GM23248 (cell line): ENCODE results near the gene FADS3. TPM values are rescaled to one million over a fixed set of nuclear protein-coding genes. Genes with fewer than 3 reads are reported as not detected.

Source experiments
- DNase-seq: peaks from one replicate; pipeline ENCODE4 v3.0.0-alpha.2; 2015
- H2AFZ ChIP-seq: fragments of 200-600 bp; sonication (generic); 2 replicates; pipeline ENCODE4 v1.6.1; 2016; ENCODE audit warnings: antibody characterized with exemption
- H3F3A ChIP-seq: fragments of 200-600 bp; sonication (generic); 2 replicates; pipeline ENCODE4 v1.6.1; 2016; ENCODE audit warnings: mild to moderate bottlenecking, antibody characterized with exemption, mixed run types; ENCODE audit not compliant: insufficient read depth
- H3K27ac ChIP-seq: fragments of 200-600 bp; sonication (generic); 2 replicates; pipeline ENCODE4 v1.5.1; 2016; ENCODE audit warnings: mild to moderate bottlenecking
- H3K27me3 ChIP-seq: fragments of 200-600 bp; sonication (generic); replicated peaks from 2 replicates; pipeline ENCODE4 v1.6.1; 2016; ENCODE audit warnings: mild to moderate bottlenecking; ENCODE audit not compliant: insufficient read depth
- H3K36me3 ChIP-seq: fragments of 200-600 bp; sonication (generic); 2 replicates; pipeline ENCODE4 v1.6.1; 2016; ENCODE audit warnings: low read depth, mild to moderate bottlenecking
- H3K4me1 ChIP-seq: fragments of 200-600 bp; sonication (generic); 2 replicates; pipeline ENCODE4 v1.6.1; 2016; ENCODE audit warnings: mild to moderate bottlenecking; ENCODE audit not compliant: insufficient read depth
- H3K4me2 ChIP-seq: fragments of 200-600 bp; sonication (generic); one replicate; pipeline ENCODE4 v1.6.1; 2016; ENCODE audit warnings: mild to moderate bottlenecking; ENCODE audit not compliant: unreplicated experiment
- H3K4me3 ChIP-seq: fragments of 200-600 bp; sonication (generic); 2 replicates; pipeline ENCODE4 v1.5.1; 2016; ENCODE audit warnings: mild to moderate bottlenecking
- H3K79me2 ChIP-seq: fragments of 200-600 bp; sonication (generic); 2 replicates; pipeline ENCODE4 v1.6.1; 2016; ENCODE audit warnings: mild to moderate bottlenecking; ENCODE audit not compliant: insufficient read depth
- H3K9ac ChIP-seq: fragments of 200-600 bp; sonication (generic); 2 replicates; pipeline ENCODE4 v1.6.1; 2016; ENCODE audit warnings: mild to moderate bottlenecking
- H3K9me2 ChIP-seq: fragments of 200-600 bp; sonication (generic); 2 replicates; pipeline ENCODE4 v1.6.1; 2016; ENCODE audit warnings: mixed run types, mild to moderate bottlenecking, moderate library complexity; ENCODE audit not compliant: insufficient read depth
- H3K9me3 ChIP-seq: fragments of 200-600 bp; sonication (generic); one replicate; pipeline ENCODE4 v1.6.1; 2017; ENCODE audit warnings: low read depth
- H4K20me1 ChIP-seq: fragments of 200-600 bp; sonication (generic); 2 replicates; pipeline ENCODE4 v1.6.0; 2016; ENCODE audit not compliant: insufficient read depth
- EZH2 ChIP-seq: fragments of 200-600 bp; sonication (generic); IDR thresholded peaks from 2 replicates; pipeline ENCODE4 v1.6.1; 2018; ENCODE audit warnings: antibody characterized with exemption, mild to moderate bottlenecking; ENCODE audit not compliant: insufficient read depth, poor library complexity, severe bottlenecking
- EZH2phosphoT487 ChIP-seq: fragments of 200-600 bp; sonication (generic); IDR thresholded peaks from 2 replicates; pipeline ENCODE4 v1.6.1; 2018; ENCODE audit warnings: antibody characterized with exemption, moderate library complexity, mild to moderate bottlenecking, low read depth; ENCODE audit not compliant: insufficient read depth
- WGBS, 2 experiments: methylation state at CpG; one replicate each; pipeline ENCODE4 v1.1.6; 2015 to 2017; ENCODE audit warnings: low lambda C conversion rate in 2 of 2, low coverage in 1 of 2; ENCODE audit errors: missing lambda C conversion rate in 2 of 2; 5-methylcytosine and 5-hydroxymethylcytosine counted together
- in situ Hi-C: fragments of 300-500 bp; cut with MboI; formaldehyde crosslinking; loops from 2 replicates; pipeline ENCODE4 v1.15.0; 2020
- polyA plus RNA-seq: library from polyadenylated mRNA; unstranded; fragments of >200 nt; fragmentation: Nextera tagmentation; extraction: Ambion mirVana; gene quantifications from 2 replicates; pipeline ENCODE4 v1.2.1, GENCODE V29; 2016
- total RNA-seq: library from RNA; depleted of rRNA; stranded (reverse); fragments of >200 nt; shearing (Covaris generic); gene quantifications from 2 replicates; pipeline ENCODE4 v1.2.3, GENCODE V29; 2014

The FADS3 gene
- total and polyA plus RNA-seq, 2 experiments from 2014 or later, result 135 to 203 TPM

DNA sequence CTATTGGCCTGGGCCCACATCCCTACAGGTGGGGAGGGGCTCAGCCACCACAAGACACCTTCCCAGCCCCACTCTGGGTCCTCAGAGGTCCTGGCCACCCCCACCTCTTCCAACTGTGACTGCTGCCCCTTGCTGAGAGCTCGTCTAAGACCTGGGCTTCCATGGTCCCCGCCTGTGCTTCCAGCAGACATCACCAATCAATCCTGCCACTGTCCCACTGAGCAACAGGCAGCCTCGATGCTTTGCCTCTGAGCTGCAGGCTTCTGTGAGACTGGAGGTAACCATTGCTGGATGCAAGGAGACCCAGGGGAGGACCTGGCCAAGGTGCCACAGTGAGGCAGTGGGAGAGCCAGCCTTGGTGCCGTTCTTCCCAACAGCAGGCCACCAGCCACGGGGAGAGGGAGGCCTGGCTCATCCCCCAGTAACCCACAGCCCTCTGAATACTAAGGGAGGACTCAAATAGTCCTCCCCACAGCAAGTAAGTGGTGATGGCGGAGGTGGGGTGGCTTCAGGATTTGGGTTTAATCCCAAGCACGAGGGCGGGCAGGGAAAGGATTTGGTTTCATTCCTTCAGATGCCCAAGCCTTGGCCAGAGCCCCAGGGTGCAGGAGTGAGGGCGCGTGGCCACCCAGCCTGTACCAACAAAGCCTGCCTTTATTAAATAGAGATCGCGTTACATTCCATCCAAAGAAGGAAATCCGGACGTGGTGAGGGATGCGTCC, 5.5 kb upstream of the FADS3 start:
- DNase-seq, result no peak
- H3F3A ChIP-seq, result peaks cover 25% of the 10 kb centered on the region
- TF ChIP-seq EZH2phosphoT487 (no peak), EZH2 (no peak)
- no peaks in the 10 kb centered on the region for H3K27me3 ChIP-seq
- no peak overlapping the region for H3K9ac ChIP-seq
- H4K20me1 ChIP-seq, result no peaks in the 10 kb centered on the region
- WGBS, 2 experiments, result 83 to 85% methylated on average over 14 to 15 of the region's 15 CpGs
- H3K27ac ChIP-seq, result no peak overlapping the region
- no peaks in the 10 kb centered on the region for H3K9me2 ChIP-seq
- no peaks in the 10 kb centered on the region for H3K79me2 ChIP-seq
- H3K4me1 ChIP-seq, result no peaks in the 10 kb centered on the region
- H3K36me3 ChIP-seq, result no peaks in the 10 kb centered on the region
- H3K9me3 ChIP-seq, result no peaks in the 10 kb centered on the region
- H2AFZ ChIP-seq, result no peak overlapping the region
- H3K4me2 ChIP-seq, result no peak overlapping the region
- H3K4me3 ChIP-seq, result no peak overlapping the region
- in situ Hi-C loops, result loop anchor here (10.0 kb wide), 1 partner anchor 188 kb away; no protein-coding TSS in a partner anchor

- DNase-seq, result no peak
- WGBS, 2 experiments, result 74 to 80% methylated on average over 4 of the region's 4 CpGs
- no peaks in the 10 kb centered on the region for H3K4me1 ChIP-seq
- in situ Hi-C loops, result loop anchor here (10.0 kb wide), 1 partner anchor 189 kb away; no protein-coding TSS in a partner anchor
- H3K9me2 ChIP-seq, result no peaks in the 10 kb centered on the region
- H4K20me1 ChIP-seq, result no peaks in the 10 kb centered on the region
- no peaks in the 10 kb centered on the region for H3K79me2 ChIP-seq
- no peak overlapping the region for H3K4me2 ChIP-seq
- H3K4me3 ChIP-seq, result no peak overlapping the region
- no peaks in the 10 kb centered on the region for H3K9me3 ChIP-seq
- H3K27me3 ChIP-seq, result no peaks in the 10 kb centered on the region
- H3K9ac ChIP-seq, result no peak overlapping the region
- H3K27ac ChIP-seq, result no peak overlapping the region
- H3F3A ChIP-seq, result peaks cover 25% of the 10 kb centered on the region
- TF ChIP-seq EZH2phosphoT487 (no peak), EZH2 (no peak)
- no peak overlapping the region for H2AFZ ChIP-seq
- no peaks in the 10 kb centered on the region for H3K36me3 ChIP-seq
Observed at GRCh38 chr11:61895718-61896059, 4.3 kb upstream of the FADS3 start.

- no peaks in the 10 kb centered on the region for H3K9me2 ChIP-seq
- no peak for DNase-seq
- no peaks in the 10 kb centered on the region for H4K20me1 ChIP-seq
- peaks cover 2% of the 10 kb centered on the region for H3K4me1 ChIP-seq
- H3K9ac ChIP-seq, result no peak overlapping the region
- no peak overlapping the region for H3K4me2 ChIP-seq
- no peaks in the 10 kb centered on the region for H3K9me3 ChIP-seq
- no peaks in the 10 kb centered on the region for H3K27me3 ChIP-seq
- H3K4me3 ChIP-seq, result no peak overlapping the region
- no peak for TF ChIP-seq EZH2
- no peak overlapping the region for H3K27ac ChIP-seq
- H2AFZ ChIP-seq, result no peak overlapping the region
- H3F3A ChIP-seq, result peaks cover 27% of the 10 kb centered on the region
- peaks cover 2% of the 10 kb centered on the region for H3K79me2 ChIP-seq
- no peaks in the 10 kb centered on the region for H3K36me3 ChIP-seq
- in situ Hi-C loops, result loop anchor here (10.0 kb wide), 1 partner anchor 190 kb away; no protein-coding TSS in a partner anchor
- 85 to 89% methylated on average over 17 of the region's 17 CpGs for WGBS, 2 experiments
Observed at GRCh38 chr11:61895046-61895717, 3.8 kb upstream of the FADS3 start.

DNA sequence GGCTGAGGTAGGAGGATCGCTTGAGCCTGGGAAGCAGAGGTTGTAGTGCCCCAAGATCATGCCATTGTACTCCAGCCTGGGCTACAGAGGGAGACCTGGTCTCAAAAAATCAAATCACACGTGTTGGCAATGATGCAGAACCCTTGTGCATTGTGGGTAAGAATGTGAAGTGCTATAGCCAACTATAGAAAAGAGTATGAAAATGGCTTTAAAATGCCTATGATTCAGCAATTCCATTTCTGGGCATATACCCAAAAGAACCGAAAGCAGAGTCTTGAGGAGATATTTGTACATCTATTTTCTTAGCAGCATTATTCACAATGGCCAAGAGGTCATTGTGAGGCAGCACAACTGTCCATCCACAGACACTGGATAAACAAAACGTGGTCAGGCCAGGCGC, 2.6 kb upstream of the FADS3 start:
- Histone ChIP-seq H3K27ac (peak overlapping the region; percentile 64), H4K20me1 (no peaks in the 10 kb centered on the region), H3K9me3 (no peaks in the 10 kb centered on the region), H3K9ac (no peak overlapping the region), H3K79me2 (peaks cover 13% of the 10 kb centered on the region), H3K4me3 (no peak overlapping the region), H3K9me2 (no peaks in the 10 kb centered on the region), H3K27me3 (no peaks in the 10 kb centered on the region), H3K4me1 (peaks cover 6% of the 10 kb centered on the region), H3K36me3 (no peaks in the 10 kb centered on the region), H3K4me2 (no peak overlapping the region), H3F3A (peaks cover 33% of the 10 kb centered on the region), H2AFZ (no peak overlapping the region)
- in situ Hi-C loops, result loop anchor here (10.0 kb wide), 1 partner anchor 191 kb away; no protein-coding TSS in a partner anchor
- DNase-seq, result peak; percentile 91
- WGBS, 2 experiments, result 38 to 41% methylated on average over 5 of the region's 5 CpGs
- TF ChIP-seq EZH2phosphoT487, result no peak
- TF ChIP-seq EZH2, result no peak
